ENCODE results near the gene PDE4D. TPM values are rescaled to one million over a fixed set of nuclear protein-coding genes. Genes with fewer than 3 reads are reported as not detected.

The PDE4D gene
- total and polyA plus RNA-seq, 10 of the 15 experiments (the other 5 are each of a cell fraction or from before 2014, with no cell fraction given): 0.87 to 4.1 (median 2.2) TPM

GRCh38 chr5:59317774-59318205 lies 575.7 kb downstream of the PDE4D start (continued):
- no peak for TF ChIP-seq E4F1 (IDR thresholded peaks at IDR 0.05; ENCODE audit: borderline replicate concordance, partially characterized antibody)
- TF ChIP-seq BMI1 (IDR thresholded peaks at IDR 0.05; ENCODE audit: borderline replicate concordance): no peak

DNA sequence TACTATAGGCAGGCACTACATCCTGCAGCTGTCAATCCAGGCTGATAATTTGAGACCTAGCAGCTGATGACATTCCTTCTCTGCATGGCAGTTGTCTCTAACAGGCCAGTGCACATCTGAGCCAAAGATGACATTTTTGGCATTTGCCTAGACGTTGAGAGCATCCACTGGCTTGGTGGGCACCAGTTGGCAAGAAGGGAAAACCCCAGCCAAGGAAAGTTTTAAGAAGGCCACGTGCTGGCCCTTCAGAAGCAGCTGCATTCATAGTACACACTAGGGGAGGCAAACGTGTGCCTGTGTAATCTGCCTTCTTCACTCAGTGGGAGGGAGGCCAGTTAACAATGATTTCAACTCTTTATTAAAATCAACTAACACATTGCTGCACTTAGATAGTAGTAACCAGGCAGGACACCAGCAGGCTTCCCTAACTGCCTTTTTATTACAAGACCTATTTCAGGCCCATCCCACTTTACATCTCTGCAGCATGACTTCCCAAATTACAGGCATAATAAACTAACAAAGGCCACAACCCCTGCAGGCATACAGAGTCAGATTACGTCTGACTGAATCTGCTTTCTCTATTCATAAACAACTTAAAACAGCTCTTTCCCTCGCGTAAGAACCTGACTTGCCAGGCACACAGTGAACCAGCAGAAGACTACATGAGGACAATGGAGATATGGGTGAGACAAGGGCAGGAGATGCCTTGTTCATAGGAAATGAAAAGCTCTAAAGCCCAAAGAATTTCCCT lies 576.3 kb downstream of the PDE4D start:
- in situ Hi-C loops (cut with MboI) (no loop called here), intact Hi-C loops (cut with micrococcal nuclease; ENCODE audit: unreplicated experiment) (no loop called here)
- H4K20me1 ChIP-seq (ENCODE audit: control insufficient read depth, insufficient read depth): no peaks in the 10 kb centered on the region
- no peaks in the 10 kb centered on the region for H3K79me2 ChIP-seq (ENCODE audit: control insufficient read depth, insufficient read depth, low read length)
- CTCF ChIA-PET: interaction anchor here (1.2 kb wide), 1 partner anchor 51 kb away, joined by 3 read pairs; no protein-coding TSS in a partner anchor
- H3K4me2 ChIP-seq (ENCODE audit: control insufficient read depth, insufficient read depth): no peak overlapping the region
- H3K4me1 ChIP-seq (ENCODE audit: control insufficient read depth, insufficient read depth, low read length): no peaks in the 10 kb centered on the region
- H3K9ac ChIP-seq (ENCODE audit: control insufficient read depth, insufficient read depth, low read length): no peak overlapping the region
- no peak overlapping the region for H2AFZ ChIP-seq (ENCODE audit: control insufficient read depth, low read depth, low read length)
- BruUV-seq (replicated peaks): no TSS peak
- 39% methylated on average over 6 of the region's 6 CpGs for WGBS (ENCODE audit: insufficient coverage, insufficient replicate concordance, low lambda C conversion rate, missing lambda C conversion rate)
- H3K36me3 ChIP-seq (ENCODE audit: control insufficient read depth in 2 of 2, insufficient read depth in 2 of 2, low read length in 1 of 2): no peaks in the 10 kb centered on the region
- POLR2A ChIA-PET: no interaction called here
- H3K27ac ChIP-seq (ENCODE audit: control insufficient read depth, insufficient read depth): no peak overlapping the region
- RAD21 ChIA-PET (ENCODE audit: unreplicated experiment): no interaction called here
- no peaks in the 10 kb centered on the region for H3K27me3 ChIP-seq (replicated peaks in 1 of 2; ENCODE audit: control insufficient read depth in 2 of 2, insufficient read depth in 2 of 2, low read length in 1 of 2)
- DNase-seq (ENCODE audit: low read depth, low spot score) (no peak), FAIRE-seq (no peak), ATAC-seq (no peak)
- H3K9me3 ChIP-seq (replicated peaks; ENCODE audit: control insufficient read depth, insufficient read depth, low read length): no peaks in the 10 kb centered on the region
- no peak overlapping the region for H3K4me3 ChIP-seq
- SMC1A ChIA-PET (ENCODE audit: uncharacterized antibody, unreplicated experiment): no interaction called here
- TF ChIP-seq ASH2L (IDR thresholded peaks at IDR 0.05; ENCODE audit: borderline replicate concordance, low read depth) (no peak), ZNF207 (IDR thresholded peaks at IDR 0.05; ENCODE audit: borderline replicate concordance) (no peak), CBX3 (IDR thresholded peaks at IDR 0.05; ENCODE audit: borderline replicate concordance, low read depth) (no peak), TCF7 (IDR thresholded peaks at IDR 0.05; ENCODE audit: borderline replicate concordance) (no peak), SREBF2 (IDR thresholded peaks at IDR 0.05; ENCODE audit: low read length) (no peak), BCL11A (IDR thresholded peaks at IDR 0.05; ENCODE audit: low read depth, low read length) (no peak), MTA3 (IDR thresholded peaks at IDR 0.05; ENCODE audit: borderline replicate concordance, low read length) (no peak), ZBTB11 (CRISPR knock-in tag; IDR thresholded peaks at IDR 0.05) (no peak), NFYA (IDR thresholded peaks at IDR 0.05; ENCODE audit: borderline replicate concordance, low read depth, low read length) (no peak), SMC3 (IDR thresholded peaks at IDR 0.05; ENCODE audit: borderline replicate concordance, low read length) (no peak), HCFC1 (IDR thresholded peaks at IDR 0.05; ENCODE audit: low read length) (no peak), GABPA (IDR thresholded peaks at IDR 0.05; ENCODE audit: low read depth) (no peak), CBX5 (IDR thresholded peaks at IDR 0.05; ENCODE audit: low read depth) (no peak), CBFB (IDR thresholded peaks at IDR 0.05; ENCODE audit: low read depth) (no peak)
- TF ChIP-seq, protein P1, sequence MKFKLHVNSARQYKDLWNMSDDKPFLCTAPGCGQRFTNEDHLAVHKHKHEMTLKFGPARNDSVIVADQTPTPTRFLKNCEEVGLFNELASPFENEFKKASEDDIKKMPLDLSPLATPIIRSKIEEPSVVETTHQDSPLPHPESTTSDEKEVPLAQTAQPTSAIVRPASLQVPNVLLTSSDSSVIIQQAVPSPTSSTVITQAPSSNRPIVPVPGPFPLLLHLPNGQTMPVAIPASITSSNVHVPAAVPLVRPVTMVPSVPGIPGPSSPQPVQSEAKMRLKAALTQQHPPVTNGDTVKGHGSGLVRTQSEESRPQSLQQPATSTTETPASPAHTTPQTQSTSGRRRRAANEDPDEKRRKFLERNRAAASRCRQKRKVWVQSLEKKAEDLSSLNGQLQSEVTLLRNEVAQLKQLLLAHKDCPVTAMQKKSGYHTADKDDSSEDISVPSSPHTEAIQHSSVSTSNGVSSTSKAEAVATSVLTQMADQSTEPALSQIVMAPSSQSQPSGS (IDR thresholded peaks at IDR 0.05; ENCODE audit: low read length): no peak

All from GM12878 (cell line).